Lower lobe of right lung (tissue), 2 donors: ENCODE measurements around the gene CCDC188. TPM values are rescaled to one million over a fixed set of nuclear protein-coding genes. Genes with fewer than 3 reads are reported as not detected.

Source experiments
- ATAC-seq, 2 donors: fragments of 200-7000 bp; cut with Tn5 transposase; one replicate each; pipeline ENCODE4 v1.9.1; 2020 to 2022; ENCODE audit warnings: mild to moderate bottlenecking in 2 of 2, moderate library complexity in 2 of 2
- DNase-seq: peaks from one replicate; pipeline ENCODE4 v3.0.0-alpha.2; 2020
- H3K27ac ChIP-seq: fragments of 200-600 bp; one replicate; pipeline ENCODE4 v1.8.0; 2022
- H3K27me3 ChIP-seq: fragments of 200-600 bp; one replicate; pipeline ENCODE4 v1.8.0; 2022; ENCODE audit warnings: low read depth
- H3K36me3 ChIP-seq: fragments of 200-600 bp; one replicate; pipeline ENCODE4 v1.8.0; 2022; ENCODE audit warnings: mild to moderate bottlenecking
- H3K4me1 ChIP-seq: fragments of 200-600 bp; one replicate; pipeline ENCODE4 v1.8.0; 2022
- H3K4me3 ChIP-seq: fragments of 200-600 bp; one replicate; pipeline ENCODE4 v1.8.0; 2022; ENCODE audit warnings: mild to moderate bottlenecking
- H3K9me3 ChIP-seq: fragments of 200-600 bp; one replicate; pipeline ENCODE4 v1.8.0; 2022
- intact Hi-C: fragments of 100-400 bp; cut with DNase I; formaldehyde crosslinking; loops from one replicate; pipeline ENCODE4 v1.11.0; 2022
- total RNA-seq: library from RNA; stranded (reverse); fragmentation: NEBNext Ultra II Directional; extraction: Animal tissue kit (Norgen Biotek cat#: 25700); gene quantifications from one replicate; pipeline ENCODE4 v1.2.1, GENCODE V29; 2021
- TF ChIP-seq, protein P1 (sequence below): fragments of 200-600 bp; IDR thresholded peaks from one replicate; pipeline ENCODE4 v1.8.0; 2022; ENCODE audit warnings: antibody characterized with exemption, mild to moderate bottlenecking
- donor health status: DM: no; HTN: yes; CAD: no; lungs with severe emphysema.

CCDC188 gene
- total RNA-seq, 1 donor from 2014 or later = 0.77 TPM

DNA sequence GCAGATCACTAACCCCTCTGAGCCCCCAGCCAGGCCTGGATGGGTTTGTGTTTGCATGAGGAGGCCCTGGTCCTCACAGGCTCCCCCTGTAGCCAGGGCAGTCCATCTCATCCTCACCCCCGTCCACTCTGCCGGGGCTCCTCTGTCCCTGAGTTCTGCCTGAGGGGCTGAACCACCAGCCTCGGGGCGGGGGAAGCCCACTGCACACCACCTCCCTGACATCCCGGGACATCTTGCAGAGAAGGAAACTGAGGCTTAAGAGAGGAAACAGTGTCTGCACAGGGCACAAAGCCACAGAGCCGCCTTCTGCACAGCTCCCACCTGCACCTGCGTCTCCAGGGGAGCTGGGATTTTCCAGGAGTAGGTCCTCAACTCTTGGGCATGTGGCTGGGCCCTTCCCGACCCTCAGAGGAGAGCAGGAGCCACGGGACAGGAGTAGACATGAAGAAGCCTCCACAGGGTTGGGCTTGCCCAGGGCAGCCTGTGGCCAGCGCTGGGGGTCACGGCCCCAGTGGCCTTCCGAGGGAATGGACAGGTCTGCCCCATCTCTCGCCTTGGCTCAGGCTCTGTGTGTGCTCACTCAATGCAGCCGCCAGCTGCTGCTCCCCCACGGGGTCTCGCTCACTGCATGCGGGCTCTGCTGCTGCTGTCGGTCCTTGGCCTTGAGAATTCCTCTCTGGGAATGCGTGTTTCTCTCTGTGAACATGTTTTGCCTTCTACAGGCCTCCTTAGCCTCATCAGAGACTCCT, 45.4 kb upstream of the CCDC188 start:
- Histone ChIP-seq H3K9me3 (no peaks in the 10 kb centered on the region), H3K4me3 (no peak overlapping the region), H3K27me3 (no peaks in the 10 kb centered on the region), H3K4me1 (no peaks in the 10 kb centered on the region), H3K36me3 (no peaks in the 10 kb centered on the region), H3K27ac (no peak overlapping the region)
- intact Hi-C loops = no loop called here
- TF ChIP-seq, protein P1, sequence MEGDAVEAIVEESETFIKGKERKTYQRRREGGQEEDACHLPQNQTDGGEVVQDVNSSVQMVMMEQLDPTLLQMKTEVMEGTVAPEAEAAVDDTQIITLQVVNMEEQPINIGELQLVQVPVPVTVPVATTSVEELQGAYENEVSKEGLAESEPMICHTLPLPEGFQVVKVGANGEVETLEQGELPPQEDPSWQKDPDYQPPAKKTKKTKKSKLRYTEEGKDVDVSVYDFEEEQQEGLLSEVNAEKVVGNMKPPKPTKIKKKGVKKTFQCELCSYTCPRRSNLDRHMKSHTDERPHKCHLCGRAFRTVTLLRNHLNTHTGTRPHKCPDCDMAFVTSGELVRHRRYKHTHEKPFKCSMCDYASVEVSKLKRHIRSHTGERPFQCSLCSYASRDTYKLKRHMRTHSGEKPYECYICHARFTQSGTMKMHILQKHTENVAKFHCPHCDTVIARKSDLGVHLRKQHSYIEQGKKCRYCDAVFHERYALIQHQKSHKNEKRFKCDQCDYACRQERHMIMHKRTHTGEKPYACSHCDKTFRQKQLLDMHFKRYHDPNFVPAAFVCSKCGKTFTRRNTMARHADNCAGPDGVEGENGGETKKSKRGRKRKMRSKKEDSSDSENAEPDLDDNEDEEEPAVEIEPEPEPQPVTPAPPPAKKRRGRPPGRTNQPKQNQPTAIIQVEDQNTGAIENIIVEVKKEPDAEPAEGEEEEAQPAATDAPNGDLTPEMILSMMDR = no peak
- ATAC-seq (no peak), DNase-seq (no peak)

DNA sequence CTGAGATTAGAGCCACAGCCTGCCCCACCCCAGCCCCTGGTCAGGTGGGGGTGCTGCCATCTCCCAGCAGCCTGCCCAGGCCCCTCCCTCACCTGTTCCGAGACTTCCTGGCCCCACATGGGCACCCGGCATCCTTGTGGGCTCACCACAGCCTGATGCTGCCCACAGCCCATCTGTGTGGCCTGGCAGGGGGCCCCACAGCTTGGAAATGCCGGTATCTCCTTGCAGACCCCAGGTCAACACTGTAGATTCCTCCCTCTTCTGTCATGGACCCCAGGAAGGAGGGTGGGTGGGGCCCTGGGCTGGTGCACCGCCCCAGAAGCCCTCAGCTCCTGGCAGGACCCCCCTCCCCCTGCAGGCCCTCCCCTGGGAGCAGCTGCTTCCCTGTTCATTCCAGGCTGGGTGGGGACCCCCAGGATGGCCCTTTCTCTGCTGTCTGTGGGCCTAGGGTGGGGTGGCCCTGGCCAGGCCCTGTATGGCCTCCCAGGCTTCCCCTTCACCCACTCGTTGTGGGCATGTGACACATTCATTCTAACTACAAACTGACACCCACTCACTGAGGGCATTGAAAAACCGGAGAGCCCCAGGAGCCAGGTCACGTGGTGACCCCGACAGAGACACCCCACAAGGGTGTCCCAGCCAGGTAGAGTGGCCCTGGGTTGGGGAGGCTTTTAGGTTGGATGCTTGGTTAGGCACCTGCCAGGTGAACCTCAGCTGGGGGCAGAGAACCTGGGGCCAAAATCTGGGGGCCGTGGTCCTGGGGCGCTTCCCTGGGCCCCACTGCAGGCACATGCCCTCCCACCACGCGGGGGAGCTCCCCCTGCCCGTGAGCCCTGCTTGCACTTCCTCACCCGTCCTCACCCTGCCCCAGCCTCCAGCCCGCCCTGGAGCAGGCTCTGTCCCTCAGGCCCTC, 44.1 kb upstream of the CCDC188 start:
- no peaks in the 10 kb centered on the region for H3K36me3 ChIP-seq
- no peaks in the 10 kb centered on the region for H3K9me3 ChIP-seq
- H3K4me3 ChIP-seq = no peak overlapping the region
- ATAC-seq (no peak), DNase-seq (no peak)
- H3K4me1 ChIP-seq = no peaks in the 10 kb centered on the region
- H3K27ac ChIP-seq = no peak overlapping the region
- H3K27me3 ChIP-seq = no peaks in the 10 kb centered on the region
- TF ChIP-seq, protein P1 = no peak
- intact Hi-C loops = no loop called here

DNA sequence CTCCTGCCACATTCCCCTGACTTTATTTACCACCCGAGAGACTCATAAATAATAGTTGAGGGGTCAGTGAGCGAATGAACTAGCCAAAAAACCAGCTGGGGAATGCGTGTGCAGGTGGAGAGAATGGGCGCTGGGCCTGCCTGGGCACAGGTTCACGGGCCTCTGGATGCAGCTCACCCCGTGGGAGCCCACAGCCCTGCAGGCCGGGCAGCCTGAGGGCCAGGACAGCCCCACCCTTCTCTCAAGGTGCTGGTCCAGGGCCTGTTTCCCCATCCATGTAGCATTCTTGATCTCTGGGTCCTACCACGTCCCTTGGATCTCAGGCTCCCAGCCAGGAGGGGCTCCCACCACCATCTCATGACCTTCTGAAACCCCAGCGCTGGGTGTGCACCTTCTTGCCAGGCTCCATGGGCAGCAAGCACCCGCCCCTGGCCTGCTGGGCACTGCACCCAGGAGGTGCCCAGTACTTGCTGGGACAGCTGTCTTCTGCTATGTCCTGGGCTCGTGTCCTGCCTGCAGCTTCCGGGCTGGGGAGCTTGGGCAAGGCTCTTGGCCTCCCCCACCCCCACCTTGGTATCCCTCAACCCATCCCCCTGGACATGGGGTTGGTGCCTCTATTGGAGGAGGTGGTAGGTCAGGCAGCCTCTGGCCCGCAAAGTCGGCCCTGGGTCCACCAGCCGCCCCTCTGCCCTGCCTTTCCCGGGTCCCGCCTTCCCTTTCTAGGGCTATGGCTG, 43.1 kb upstream of the CCDC188 start:
- intact Hi-C loops = no loop called here
- DNase-seq (no peak), ATAC-seq (no peak)

DNA sequence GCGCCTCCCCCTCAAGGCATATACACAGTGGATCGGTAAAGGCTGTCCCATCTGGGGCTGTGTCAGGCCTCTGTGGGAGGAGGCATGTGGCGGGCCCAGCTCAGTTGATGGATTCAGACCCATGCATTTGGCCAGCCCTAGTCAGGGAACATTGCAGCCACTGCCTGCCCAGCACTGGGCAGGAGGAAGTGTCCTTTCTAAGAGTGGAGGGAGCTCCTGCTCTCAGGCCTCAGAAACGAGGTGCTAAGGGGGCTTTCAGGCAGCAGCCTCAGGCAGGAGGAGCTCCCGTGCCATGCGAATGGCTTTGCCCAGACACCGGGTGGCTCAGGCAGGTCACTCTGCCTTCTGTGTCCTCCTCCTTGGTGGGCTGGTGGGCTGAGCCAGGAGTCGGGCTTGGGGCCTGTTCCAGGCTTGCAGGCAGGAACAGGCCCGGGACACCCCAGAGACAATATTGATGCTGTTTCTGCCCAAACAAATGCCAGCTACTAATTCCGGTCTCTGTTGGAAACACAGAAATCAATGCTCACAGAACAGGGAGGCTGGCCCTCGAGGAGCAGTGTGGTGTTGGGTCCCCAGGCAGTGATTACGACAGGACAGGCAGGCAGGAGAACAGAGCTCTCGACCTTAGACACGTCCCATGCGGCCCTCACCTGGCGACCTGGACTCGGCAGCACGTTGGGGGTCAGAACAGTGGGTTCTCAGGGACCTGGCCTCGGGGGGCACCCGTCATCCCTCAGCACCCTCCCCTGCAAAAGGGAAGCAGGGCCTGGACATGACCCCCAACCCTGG, 42.3 kb upstream of the CCDC188 start:
- no peaks in the 10 kb centered on the region for H3K4me1 ChIP-seq
- no peak for DNase-seq
- H3K4me3 ChIP-seq = no peak overlapping the region
- TF ChIP-seq, protein P1 = no peak
- no peak for ATAC-seq
- no peak overlapping the region for H3K27ac ChIP-seq
- no peaks in the 10 kb centered on the region for H3K36me3 ChIP-seq
- no peaks in the 10 kb centered on the region for H3K9me3 ChIP-seq
- intact Hi-C loops = no loop called here
- H3K27me3 ChIP-seq = no peaks in the 10 kb centered on the region

More for the DNA sequence above, 43.1 kb upstream of the CCDC188 start:
- H3K9me3 ChIP-seq = no peaks in the 10 kb centered on the region
- H3K4me1 ChIP-seq = no peaks in the 10 kb centered on the region
- TF ChIP-seq, protein P1 = no peak
- no peak overlapping the region for H3K4me3 ChIP-seq
- H3K27me3 ChIP-seq = no peaks in the 10 kb centered on the region
- H3K27ac ChIP-seq = no peak overlapping the region
- H3K36me3 ChIP-seq = no peaks in the 10 kb centered on the region
